Transverse colon (tissue), 4 donors: ENCODE measurements around the gene UMODL1. TPM values are rescaled to one million over a fixed set of nuclear protein-coding genes. Genes with fewer than 3 reads are reported as not detected.

Experiments used
- DNase-seq: peaks from one replicate; pipeline ENCODE4 v3.0.0-alpha.2; 2019
- H3K27ac ChIP-seq, 4 donors: fragments of 200-600 bp; sonication (generic); 2 replicates each; pipeline ENCODE4 v1.5.1; 2016 to 2018; ENCODE audit warnings: inconsistent platforms in 4 of 4
- H3K27me3 ChIP-seq: fragments of 200-600 bp; sonication (generic); 2 replicates; pipeline ENCODE4 v1.5.1; 2017; ENCODE audit warnings: inconsistent platforms
- H3K36me3 ChIP-seq, 4 donors: fragments of 200-600 bp; sonication (generic); 2 replicates each; pipeline ENCODE4 v1.5.1; 2017 to 2019; ENCODE audit warnings: inconsistent platforms in 4 of 4
- H3K4me1 ChIP-seq, 4 donors: fragments of 200-600 bp; sonication (generic); 2 replicates each; pipeline ENCODE4 v1.5.1; 2017 to 2020; ENCODE audit warnings: inconsistent platforms in 4 of 4
- H3K4me3 ChIP-seq, 4 donors: fragments of 200-600 bp; sonication (generic); 1 replicate in 1 of 4; 2 replicates in 3 of 4; pipeline versions ENCODE4 v1.5.1 to v1.6.1; 2017 to 2019; ENCODE audit warnings: inconsistent platforms in 4 of 4
- H3K9me3 ChIP-seq, 2 donors: fragments of 200-600 bp; sonication (generic); 2 replicates each; pipeline ENCODE4 v1.5.1; 2017 to 2019; ENCODE audit warnings: inconsistent platforms in 2 of 2
- EP300 ChIP-seq: sonication (generic); formaldehyde crosslinking; IDR thresholded peaks from one replicate; pipeline ENCODE4 v1.6.1; 2017; ENCODE audit warnings: antibody characterized with exemption, low read depth
- POLR2A ChIP-seq: fragments of 450-650 bp; IDR thresholded peaks from one replicate; pipeline ENCODE4 v1.6.1; 2016; ENCODE audit warnings: antibody characterized with exemption, mild to moderate bottlenecking, moderate library complexity
- POLR2AphosphoS5 ChIP-seq, 3 donors: sonication (generic); formaldehyde crosslinking; IDR thresholded peaks; one replicate each; pipeline ENCODE4 v1.6.1; 2016; ENCODE audit warnings: antibody characterized with exemption in 3 of 3
- WGBS, 2 donors: methylation state at CpG; one replicate each; pipeline ENCODE4 v1.1.5; 2018; ENCODE audit warnings: low coverage in 1 of 2; 5-methylcytosine and 5-hydroxymethylcytosine counted together
- in situ Hi-C, 4 donors: fragments of 200-750 bp; cut with MboI; loops; one replicate each; pipeline versions ENCODE4 v1.15.0 to v1.15.1; 2017; ENCODE audit warnings: low sequenced_read_pairs in 3 of 4, low pct_ligation_motif_present in 1 of 4, low pct_unique_long_range_greater_than_20kb in 1 of 4
- intact Hi-C: fragments of 100-400 bp; cut with DNase I; formaldehyde crosslinking; loops from one replicate; pipeline ENCODE4 v1.15.1; 2023; ENCODE audit warnings: low total_unique reads
- total RNA-seq, 4 donors: library from RNA; depleted of rRNA; stranded (reverse); fragments of >200 nt; gene quantifications; one replicate each; pipeline ENCODE4 v1.1.0, GENCODE V29; 2016
- TF ChIP-seq, protein P1 (sequence below), 5 experiments: fragments of 200-600 bp in 3 of 5; fragments of 450-650 bp in 2 of 5; sonication (generic) in 3 of 5; IDR thresholded peaks; 1 replicate in 2 of 5; 2 replicates in 3 of 5; pipeline ENCODE4 v1.5.1; 2016 to 2017; ENCODE audit warnings: antibody characterized with exemption in 5 of 5, inconsistent platforms in 3 of 5, mild to moderate bottlenecking in 2 of 5, moderate library complexity in 1 of 5

UMODL1 gene
- total RNA-seq, 4 donors from 2014 or later: 0.16 to 3.2 (median 0.68) TPM; not detected in 1

DNA sequence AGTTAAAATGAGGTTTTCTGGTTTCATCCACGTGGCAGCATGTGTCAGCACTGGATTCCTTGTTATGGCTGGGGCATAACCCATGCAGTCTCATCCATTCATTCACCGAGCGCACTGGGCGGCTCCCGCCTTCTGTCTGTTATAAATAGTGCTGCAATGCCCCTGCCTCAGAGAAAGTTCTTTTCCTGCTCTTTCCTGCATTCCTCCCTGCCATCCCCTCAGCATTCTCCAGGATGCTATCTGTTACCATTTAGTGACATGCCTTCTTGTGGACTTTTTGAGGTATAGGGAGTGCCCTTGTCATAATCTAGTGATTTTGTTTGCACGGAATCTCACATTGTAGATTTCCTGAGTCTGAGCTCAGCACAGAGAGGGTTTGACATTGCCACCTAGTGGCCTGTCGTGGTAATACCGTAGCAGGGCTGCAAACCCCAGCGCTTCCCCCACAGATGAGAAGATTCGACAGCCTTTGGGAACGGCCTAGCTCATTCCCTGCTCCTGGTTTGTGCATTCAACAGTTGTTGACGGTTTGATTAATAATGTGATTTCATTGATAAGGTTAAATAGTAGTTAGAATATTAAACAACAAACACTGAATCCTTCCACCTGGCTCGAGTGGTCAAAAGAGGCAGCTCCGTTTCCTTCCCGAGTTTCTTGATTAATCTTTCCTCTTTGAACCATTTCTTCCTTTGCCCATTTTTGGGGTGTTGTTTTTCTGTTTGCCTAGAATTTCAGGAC, 46.3 kb downstream of the UMODL1 start:
- intact Hi-C loops (loop anchor here (5.0 kb wide), 1 partner anchor 300 kb away; no protein-coding TSS in a partner anchor), in situ Hi-C loops (loop anchor here (10.0 to 25.0 kb wide), 5 partner anchors 113 to 505 kb away; no protein-coding TSS in a partner anchor)
- no peak overlapping the region for H3K4me3 ChIP-seq
- DNase-seq: peak; percentile 87
- no peak overlapping the region for H3K27ac ChIP-seq
- H3K36me3 ChIP-seq: no peaks in the 10 kb centered on the region
- peaks cover 37% of the 10 kb centered on the region for H3K27me3 ChIP-seq
- peaks cover 0 to 9% (median 8%) of the 10 kb centered on the region in 4 donors for H3K4me1 ChIP-seq
- WGBS, 2 donors: 17 to 30% methylated on average over 5 to 15 of the region's 15 CpGs
- TF ChIP-seq, protein P1, sequence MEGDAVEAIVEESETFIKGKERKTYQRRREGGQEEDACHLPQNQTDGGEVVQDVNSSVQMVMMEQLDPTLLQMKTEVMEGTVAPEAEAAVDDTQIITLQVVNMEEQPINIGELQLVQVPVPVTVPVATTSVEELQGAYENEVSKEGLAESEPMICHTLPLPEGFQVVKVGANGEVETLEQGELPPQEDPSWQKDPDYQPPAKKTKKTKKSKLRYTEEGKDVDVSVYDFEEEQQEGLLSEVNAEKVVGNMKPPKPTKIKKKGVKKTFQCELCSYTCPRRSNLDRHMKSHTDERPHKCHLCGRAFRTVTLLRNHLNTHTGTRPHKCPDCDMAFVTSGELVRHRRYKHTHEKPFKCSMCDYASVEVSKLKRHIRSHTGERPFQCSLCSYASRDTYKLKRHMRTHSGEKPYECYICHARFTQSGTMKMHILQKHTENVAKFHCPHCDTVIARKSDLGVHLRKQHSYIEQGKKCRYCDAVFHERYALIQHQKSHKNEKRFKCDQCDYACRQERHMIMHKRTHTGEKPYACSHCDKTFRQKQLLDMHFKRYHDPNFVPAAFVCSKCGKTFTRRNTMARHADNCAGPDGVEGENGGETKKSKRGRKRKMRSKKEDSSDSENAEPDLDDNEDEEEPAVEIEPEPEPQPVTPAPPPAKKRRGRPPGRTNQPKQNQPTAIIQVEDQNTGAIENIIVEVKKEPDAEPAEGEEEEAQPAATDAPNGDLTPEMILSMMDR (IDR thresholded peaks at IDR 0.05): peak; percentile 92 to 98 (median 94)
- no peak for TF ChIP-seq POLR2A
- no peaks in the 10 kb centered on the region for H3K9me3 ChIP-seq

DNA sequence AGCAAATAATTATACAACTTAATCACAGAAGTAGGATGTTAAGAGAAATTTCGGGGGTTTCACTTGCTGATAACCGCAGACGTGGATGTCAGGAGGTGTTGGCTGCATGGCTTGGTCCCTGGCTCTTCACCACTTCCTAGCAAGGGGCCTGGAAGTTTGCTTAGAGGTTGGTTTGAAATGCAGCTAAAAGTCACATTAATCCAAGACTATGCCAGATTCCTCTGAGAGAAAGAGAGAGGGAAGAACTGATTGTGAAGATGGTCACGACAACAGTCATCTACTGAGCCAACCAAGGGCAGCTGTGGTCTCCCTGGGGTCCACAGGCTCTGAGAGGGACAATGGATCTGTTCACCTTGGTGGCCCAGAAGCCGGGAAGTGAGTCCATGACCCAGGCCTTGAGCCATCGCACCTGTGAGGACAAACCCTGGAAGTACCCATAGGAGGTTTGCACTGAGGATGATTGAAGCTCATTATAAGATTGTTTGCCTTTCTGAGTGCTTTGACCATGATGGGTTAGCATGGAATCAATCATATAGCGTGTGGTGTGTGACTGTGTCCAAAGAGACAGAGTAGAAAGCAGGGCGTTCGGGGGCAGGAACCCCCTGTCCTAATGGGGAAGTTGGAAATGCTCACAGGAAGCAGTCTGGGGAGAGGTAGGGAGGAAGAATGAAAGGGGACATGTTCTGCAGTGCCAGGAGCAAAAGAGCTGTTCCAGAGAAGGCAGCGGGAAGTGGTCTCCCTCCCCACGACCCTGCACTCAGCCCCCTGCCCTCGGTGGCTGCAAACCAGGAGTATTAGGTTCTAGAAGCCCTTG, 47.1 kb downstream of the UMODL1 start:
- 72 to 79% methylated on average over 4 to 12 of the region's 12 CpGs for WGBS, 2 donors
- Histone ChIP-seq H3K27ac (no peak overlapping the region), H3K4me1 (peaks cover 0 to 9% (median 8%) of the 10 kb centered on the region in 4 donors), H3K4me3 (no peak overlapping the region), H3K9me3 (no peaks in the 10 kb centered on the region), H3K36me3 (no peaks in the 10 kb centered on the region), H3K27me3 (peaks cover 37% of the 10 kb centered on the region)
- TF ChIP-seq POLR2AphosphoS5 (IDR thresholded peaks at IDR 0.05) (no peak), POLR2A (no peak), EP300 (no peak)
- TF ChIP-seq, protein P1 (IDR thresholded peaks at IDR 0.05): no peak
- in situ Hi-C loops: loop anchor here (10.0 to 25.0 kb wide), 5 partner anchors 113 to 506 kb away; no protein-coding TSS in a partner anchor
- DNase-seq: no peak
- intact Hi-C loops: loop anchor here (5.0 kb wide), 1 partner anchor 301 kb away; no protein-coding TSS in a partner anchor

DNA sequence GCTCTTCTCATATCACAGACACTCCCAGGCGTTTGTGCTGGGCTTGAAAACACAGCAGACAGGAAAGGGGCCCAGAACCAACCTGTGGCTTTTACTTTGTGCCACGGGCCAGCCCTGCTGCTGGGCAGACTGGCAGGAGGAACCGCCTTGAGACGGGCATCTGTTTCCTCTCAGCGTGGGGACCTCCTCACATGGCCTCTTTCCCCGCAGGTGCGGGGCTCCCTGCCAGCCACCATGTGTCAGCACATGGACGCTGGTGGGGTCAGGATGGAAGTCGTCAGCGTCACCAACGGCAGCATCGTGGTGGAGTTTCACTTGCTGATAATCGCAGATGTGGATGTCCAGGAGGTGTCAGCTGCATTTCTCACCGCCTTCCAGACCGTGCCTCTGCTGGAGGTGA, 47.8 kb downstream of the UMODL1 start:
- H3K4me3 ChIP-seq: no peak overlapping the region
- WGBS, 2 donors: 42 to 56% methylated on average over 7 to 14 of the region's 15 CpGs
- H3K27ac ChIP-seq: no peak overlapping the region
- H3K4me1 ChIP-seq: peaks cover 0 to 9% (median 8%) of the 10 kb centered on the region in 4 donors
- H3K27me3 ChIP-seq: peaks cover 37% of the 10 kb centered on the region
- DNase-seq: peak; percentile 26
- H3K9me3 ChIP-seq: no peaks in the 10 kb centered on the region
- TF ChIP-seq, protein P1 (IDR thresholded peaks at IDR 0.05): no peak
- no peak for TF ChIP-seq EP300
- TF ChIP-seq POLR2A: no peak
- TF ChIP-seq POLR2AphosphoS5 (IDR thresholded peaks at IDR 0.05): no peak
- in situ Hi-C loops (loop anchor here (10.0 to 25.0 kb wide), 5 partner anchors 114 to 507 kb away; no protein-coding TSS in a partner anchor), intact Hi-C loops (loop anchor here (5.0 kb wide), 1 partner anchor 302 kb away; no protein-coding TSS in a partner anchor)
- no peaks in the 10 kb centered on the region for H3K36me3 ChIP-seq
